ENCODE results near the gene PIEZO2.

DNA sequence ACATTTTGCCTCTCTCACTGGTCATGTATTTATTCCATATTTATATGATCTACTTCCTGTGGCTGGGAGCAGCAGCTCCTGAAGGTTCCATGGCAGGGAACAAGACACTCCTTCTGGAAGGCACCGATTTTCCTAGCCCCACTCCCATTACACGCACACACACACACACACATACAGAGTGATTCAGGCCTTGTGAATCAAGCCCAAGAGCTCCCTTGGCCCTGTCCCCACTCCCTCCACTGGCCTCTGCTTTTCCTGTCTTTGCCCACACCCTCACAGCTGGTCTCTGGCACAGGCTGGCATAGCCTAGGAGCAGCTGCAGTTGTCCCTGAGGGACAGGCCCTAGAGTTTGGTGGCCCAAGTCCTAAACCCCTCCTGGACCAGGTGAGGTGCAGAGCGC, 421.9 kb downstream of the PIEZO2 start:
- no peak for TF ChIP-seq CTCF (IDR thresholded peaks at IDR 0.05)
- TF ChIP-seq POLR2A (IDR thresholded peaks at IDR 0.05) = no peak
- TF ChIP-seq POLR2AphosphoS5 (IDR thresholded peaks at IDR 0.05) = no peak

Data from upper lobe of left lung (tissue), 4 donors.